ENCODE data around the gene MKNK1. TPM values are rescaled to one million over a fixed set of nuclear protein-coding genes. Genes with fewer than 3 reads are reported as not detected.

MKNK1 gene
- total and polyA plus RNA-seq, 2 of the 8 experiments (the other 6 are each of a cell fraction or from before 2014, with no cell fraction given), result 13.9 to 21.5 TPM

DNA sequence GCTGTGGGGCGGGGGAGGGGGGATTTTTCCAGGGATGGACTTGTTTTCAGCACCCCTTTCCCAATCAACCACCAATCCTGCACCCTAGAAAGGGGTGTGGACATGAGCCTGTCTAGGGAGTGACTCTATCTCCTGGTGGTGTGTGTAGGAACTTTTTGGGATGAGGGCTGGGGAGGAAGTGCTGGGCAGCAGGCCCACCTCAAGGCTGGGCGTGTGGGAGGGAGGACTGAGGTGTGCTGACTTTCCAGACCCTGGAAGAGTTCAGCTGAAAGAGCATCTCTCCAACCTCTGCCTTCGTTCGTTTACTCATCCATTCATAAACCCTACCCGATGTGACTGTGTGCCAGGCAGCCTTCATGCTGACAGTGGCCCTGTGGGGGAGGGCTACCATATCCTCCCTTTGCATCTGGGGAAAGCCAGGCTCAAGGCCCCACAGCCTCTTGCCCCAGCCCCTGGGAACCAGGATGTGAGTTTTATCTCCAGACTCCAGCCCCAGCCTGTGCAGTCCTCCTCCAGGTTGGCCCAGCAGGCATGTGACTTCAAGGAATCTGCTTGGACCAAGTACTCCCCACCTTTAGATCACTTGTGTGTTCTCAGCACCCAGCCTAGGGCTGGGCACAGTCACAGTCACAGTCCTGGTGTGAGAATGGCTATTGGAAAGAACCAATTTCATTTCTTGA lies 59.4 kb downstream of the MKNK1 start:
- Histone ChIP-seq H3K14ac (ENCODE audit: insufficient read length) (no peak overlapping the region), H2AK5ac (ENCODE audit: low read depth, low read length) (0 out of 2 replicates have a peak overlapping the region, but pooled peaks have one; percentile 30), H3K18ac (ENCODE audit: extremely low read depth, low read length) (no peak overlapping the region), H3K23me2 (ENCODE audit: low read depth, low read length) (peaks cover 12% of the 10 kb centered on the region), H3K4me2 (ENCODE audit: insufficient read depth in 1 of 2, low read depth in 2 of 2, low read length in 2 of 2) (peak overlapping the region; percentile 75 to 76; a peak in 3 of 4 replicates), H3K56ac (replicated peaks; ENCODE audit: insufficient read length, low read depth, low read length) (no peak overlapping the region), H3K23ac (ENCODE audit: insufficient read length) (no peak overlapping the region), H2BK20ac (ENCODE audit: low read length) (peak overlapping the region; percentile 23; the same call in 1 of the 2 replicates), H2BK120ac (replicated peaks; ENCODE audit: low read depth, low read length) (no peak overlapping the region), H3K4ac (replicated peaks; ENCODE audit: insufficient read length, low read depth, low read length) (no peak overlapping the region), H3K9ac (replicated peaks in 1 of 4; ENCODE audit: extremely low read depth in 1 of 4, low read depth in 3 of 4, low read length in 3 of 4) (no peak overlapping the region), H4K20me1 (replicated peaks in 1 of 2; ENCODE audit: control insufficient read depth in 1 of 2, insufficient read depth in 2 of 2, low read length in 2 of 2) (peaks cover 0 to 2% of the 10 kb centered on the region in 2 experiments), H2BK5ac (ENCODE audit: low read depth, low read length) (no peak overlapping the region; the same call in 1 of the 2 replicates), H2BK15ac (ENCODE audit: low read length) (peak overlapping the region; percentile 75), H4K5ac (ENCODE audit: insufficient read length, low read depth, low read length) (no peak overlapping the region), H3K79me2 (ENCODE audit: control insufficient read depth in 1 of 2, insufficient read depth in 2 of 2, low read length in 2 of 2) (no peaks in the 10 kb centered on the region), H2AFZ (ENCODE audit: low read length) (no peak overlapping the region), H3K9me3 (ENCODE audit: insufficient read depth in 2 of 2, low read depth in 1 of 2, low read length in 1 of 2) (no peaks in the 10 kb centered on the region), H3K4me3 (ENCODE audit: extremely low read depth in 1 of 4, insufficient read depth in 2 of 4, low read depth in 3 of 4, low read length in 4 of 4) (peak overlapping the region in 3 of 4 experiments; percentile 37 to 62 (median 43); a peak in 4 of 8 replicates), H3K79me1 (ENCODE audit: low read depth, low read length) (no peaks in the 10 kb centered on the region), H4K8ac (ENCODE audit: extremely low read depth, insufficient read depth, low read length) (no peak overlapping the region), H3K36me3 (ENCODE audit: control insufficient read depth in 2 of 4, insufficient read depth in 4 of 4, low read length in 3 of 4) (no peaks in the 10 kb centered on the region), H3K27me3 (replicated peaks in 1 of 4; ENCODE audit: control insufficient read depth in 3 of 4, extremely low read depth in 1 of 4, insufficient read depth in 3 of 4, low read length in 3 of 4) (peaks cover 31 to 70% (median 59%) of the 10 kb centered on the region in 4 experiments), H2BK12ac (ENCODE audit: low read depth, low read length) (peak overlapping the region; percentile 72; the same call in 1 of the 2 replicates), H3K27ac (ENCODE audit: low read depth, low read length) (no peak overlapping the region), H3K4me1 (replicated peaks in 1 of 4; ENCODE audit: control insufficient read depth in 3 of 4, insufficient read depth in 4 of 4, low read length in 3 of 4) (peaks cover 0 to 17% (median 10%) of the 10 kb centered on the region in 4 experiments; a peak in 6 of 7 replicates), H4K91ac (replicated peaks; ENCODE audit: insufficient read length, low read length) (no peak overlapping the region)
- POLR2A ChIA-PET (ENCODE audit: partially characterized antibody), result interaction anchor here (0.7 to 1.6 kb wide), 5 partner anchors 10 to 102 kb away, joined by 3 to 5 read pairs (median 3); a partner anchor contains a TSS
- WGBS, 2 experiments (ENCODE audit: extremely low coverage in 1 of 2, insufficient coverage in 1 of 2, insufficient read length in 1 of 2, insufficient replicate concordance in 2 of 2, low coverage in 1 of 2, low lambda C conversion rate in 2 of 2, missing lambda C conversion rate in 1 of 2), result 69% methylated on average over 4 of the region's 5 CpGs; no CpG with 5 or more reads in 1 of the 2 experiments
- TF ChIP-seq EP300 (IDR thresholded peaks at IDR 0.05; ENCODE audit: borderline replicate concordance in 1 of 2, low read depth in 2 of 2, low read length in 2 of 2) (no peak), NRF1 (IDR thresholded peaks at IDR 0.05; ENCODE audit: low read depth, low read length) (no peak)
- TF ChIP-seq, protein P1, sequence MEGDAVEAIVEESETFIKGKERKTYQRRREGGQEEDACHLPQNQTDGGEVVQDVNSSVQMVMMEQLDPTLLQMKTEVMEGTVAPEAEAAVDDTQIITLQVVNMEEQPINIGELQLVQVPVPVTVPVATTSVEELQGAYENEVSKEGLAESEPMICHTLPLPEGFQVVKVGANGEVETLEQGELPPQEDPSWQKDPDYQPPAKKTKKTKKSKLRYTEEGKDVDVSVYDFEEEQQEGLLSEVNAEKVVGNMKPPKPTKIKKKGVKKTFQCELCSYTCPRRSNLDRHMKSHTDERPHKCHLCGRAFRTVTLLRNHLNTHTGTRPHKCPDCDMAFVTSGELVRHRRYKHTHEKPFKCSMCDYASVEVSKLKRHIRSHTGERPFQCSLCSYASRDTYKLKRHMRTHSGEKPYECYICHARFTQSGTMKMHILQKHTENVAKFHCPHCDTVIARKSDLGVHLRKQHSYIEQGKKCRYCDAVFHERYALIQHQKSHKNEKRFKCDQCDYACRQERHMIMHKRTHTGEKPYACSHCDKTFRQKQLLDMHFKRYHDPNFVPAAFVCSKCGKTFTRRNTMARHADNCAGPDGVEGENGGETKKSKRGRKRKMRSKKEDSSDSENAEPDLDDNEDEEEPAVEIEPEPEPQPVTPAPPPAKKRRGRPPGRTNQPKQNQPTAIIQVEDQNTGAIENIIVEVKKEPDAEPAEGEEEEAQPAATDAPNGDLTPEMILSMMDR (IDR thresholded peaks at IDR 0.05; ENCODE audit: control extremely low read depth in 1 of 3, insufficient read depth in 1 of 3, low read depth in 1 of 3, low read length in 3 of 3), result peak in 2 of 3 experiments; percentile 17 to 20; a peak in 2 of 4 replicates
- no peak for DNase-seq (ENCODE audit: low read depth in 1 of 2, low spot score in 2 of 2)
- no peak for FAIRE-seq
- CTCF ChIA-PET (ENCODE audit: partially characterized antibody), result interaction anchor here (0.6 to 25.0 kb wide), 8 partner anchors 10 to 1715 kb away, joined by 3 to 1068 read pairs (median 4); partner anchors contain the start of gene DMBX1

Data from H1 (cell line).